HepG2 (cell line): Measurements from ENCODE around the gene COL27A1. TPM values are rescaled to one million over a fixed set of nuclear protein-coding genes. Genes with fewer than 3 reads are reported as not detected.

ENCODE experiments used
- AGO2 ChIP-seq: fragments of 200-400 bp; formaldehyde crosslinking; optimal IDR thresholded peaks from 2 replicates; pipeline ENCODE3; 2017; ENCODE audit warnings: mild to moderate bottlenecking, low read depth, low read length, moderate library complexity
- EED ChIP-seq: sonication (generic); formaldehyde crosslinking; IDR thresholded peaks from 2 replicates; pipeline ENCODE4 v1.5.0; 2020; ENCODE audit warnings: mild to moderate bottlenecking, missing genetic modification reagents
- NCOA1 ChIP-seq: sonication (generic); formaldehyde crosslinking; IDR thresholded peaks from 2 replicates; pipeline ENCODE4 v1.9.0; 2021; ENCODE audit warnings: missing genetic modification reagents
- NFATC3 ChIP-seq: sonication (generic); formaldehyde crosslinking; IDR thresholded peaks from 2 replicates; pipeline ENCODE4 v1.5.1; 2020; ENCODE audit warnings: mild to moderate bottlenecking, missing genetic modification reagents
- PLRG1 ChIP-seq: fragments of 450-650 bp; conservative IDR thresholded peaks from 2 replicates; pipeline ENCODE4 v1.6.1; 2016
- POLR2G ChIP-seq: fragments of 200-400 bp; formaldehyde crosslinking; IDR thresholded peaks from 2 replicates; pipeline ENCODE4 v1.6.1; 2018; ENCODE audit warnings: mild to moderate bottlenecking, low read depth, low read length, moderate library complexity
- RBM22 ChIP-seq: fragments of 200-400 bp; formaldehyde crosslinking; optimal IDR thresholded peaks from 2 replicates; pipeline ENCODE3; 2017; ENCODE audit warnings: mild to moderate bottlenecking, low read length, moderate library complexity
- RFXANK ChIP-seq: IDR thresholded peaks from 2 replicates; pipeline ENCODE4 v1.6.1; 2016
- ZNF160 ChIP-seq: sonication (generic); formaldehyde crosslinking; IDR thresholded peaks from 2 replicates; pipeline ENCODE4 v1.8.0; 2022; ENCODE audit warnings: mild to moderate bottlenecking, inconsistent platforms, missing genetic modification reagents
- ZNF224 ChIP-seq: sonication (generic); formaldehyde crosslinking; IDR thresholded peaks from 2 replicates; pipeline ENCODE4 v1.5.0; 2020; ENCODE audit warnings: mild to moderate bottlenecking, missing genetic modification reagents
- ZNF264 ChIP-seq: sonication (generic); formaldehyde crosslinking; IDR thresholded peaks from 2 replicates; pipeline ENCODE4 v1.4.0; 2020; ENCODE audit warnings: missing genetic modification reagents
- ZNF652 ChIP-seq: IDR thresholded peaks from 2 replicates; pipeline ENCODE4 v1.6.1; 2016; ENCODE audit warnings: low read depth, borderline replicate concordance
- ZNF775 ChIP-seq: sonication (generic); formaldehyde crosslinking; IDR thresholded peaks from 2 replicates; pipeline ENCODE4 v1.4.0; 2020; ENCODE audit warnings: missing genetic modification reagents, mild to moderate bottlenecking, moderate library complexity, borderline replicate concordance
- ZSCAN31 ChIP-seq: sonication (generic); formaldehyde crosslinking; IDR thresholded peaks from 2 replicates; pipeline ENCODE4 v1.5.0; 2020; ENCODE audit warnings: low read depth, mild to moderate bottlenecking, missing genetic modification reagents
- polyA plus RNA-seq, 8 experiments: library from polyadenylated mRNA; depleted of rRNA in 3 of 8; stranded (reverse) in 7 of 8; unstranded in 1 of 8; fragments of >200 nt; fragmentation: Illumina TruSeq in 4 of 8; extraction: Trizol in 4 of 8; gene quantifications; 2 replicates each; pipeline versions ENCODE4 v1.2.1 to v1.2.3, GENCODE V29; 2011 to 2016; ENCODE audit warnings: low read depth in 4 of 8, missing spikeins in 1 of 8, mixed read lengths in 1 of 8; ENCODE audit not compliant: insufficient read depth in 1 of 8
- total RNA-seq, 5 experiments: library from RNA; depleted of rRNA; stranded (reverse); fragments of >200 nt; fragmentation: Illumina TruSeq; extraction: Trizol; gene quantifications; 2 replicates each; pipeline ENCODE4 v1.2.3, GENCODE V29; 2016; ENCODE audit warnings: low read depth in 1 of 5
- TF ChIP-seq, protein P1 (sequence below): IDR thresholded peaks from 2 replicates; pipeline ENCODE4 v1.6.1; 2016; ENCODE audit warnings: low read depth, missing genetic modification reagents, missing compliant biosample characterization
- TF ChIP-seq, protein P2 (sequence below): sonication (generic); formaldehyde crosslinking; IDR thresholded peaks from 2 replicates; pipeline ENCODE4 v1.4.0; 2020; ENCODE audit warnings: missing genetic modification reagents, borderline replicate concordance
- TF ChIP-seq, protein P3 (sequence below): sonication (generic); formaldehyde crosslinking; IDR thresholded peaks from 2 replicates; pipeline ENCODE4 v1.5.1; 2020; ENCODE audit warnings: mild to moderate bottlenecking, missing genetic modification reagents, borderline replicate concordance

The COL27A1 gene
- total and polyA plus RNA-seq, 2 of the 13 experiments (the other 11 are each of a cell fraction or from before 2014, with no cell fraction given) = 71.3 to 89.1 TPM

DNA sequence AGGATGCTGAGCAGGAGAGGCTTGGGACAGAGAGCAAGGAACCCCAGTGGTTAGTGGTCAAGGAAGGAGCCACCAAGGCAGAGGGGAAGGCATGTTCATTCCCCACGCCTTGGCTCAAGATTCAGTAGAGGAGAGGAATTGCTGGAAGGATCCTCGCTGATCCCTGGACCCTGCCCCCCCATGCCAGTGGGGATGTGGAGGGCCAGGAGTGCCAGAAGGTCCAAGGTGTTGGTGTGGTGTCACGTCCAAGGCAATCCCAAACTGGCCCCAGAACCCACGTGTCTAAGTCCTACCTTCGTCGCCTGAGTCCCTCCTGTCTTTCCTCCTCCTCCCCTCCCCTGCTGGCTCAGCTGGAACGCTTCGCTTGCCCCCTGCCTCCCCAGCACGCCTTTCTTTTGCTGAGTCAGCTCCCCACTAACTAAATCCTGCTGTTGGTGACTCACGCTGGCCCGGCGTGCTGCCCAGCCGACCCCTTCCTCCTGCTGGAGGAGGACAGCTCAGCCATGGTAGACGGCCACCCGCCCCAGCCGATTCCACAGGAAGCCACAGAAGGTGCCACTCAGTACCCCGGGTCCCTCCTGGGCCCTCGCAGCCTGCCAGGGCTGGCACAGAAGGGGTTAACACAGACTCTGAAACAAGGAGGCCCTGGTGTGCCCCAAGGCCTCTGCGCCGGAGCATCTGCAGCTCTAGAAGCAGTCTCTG, 130.0 kb downstream of the COL27A1 start (continued):
- TF ChIP-seq ZNF224 (CRISPR knock-in tag) (no peak), ZNF264 (CRISPR knock-in tag) (no peak), EED (CRISPR knock-in tag) (no peak), PLRG1 (no peak), NCOA1 (CRISPR knock-in tag) (no peak), RBM22 (peak; percentile 73), RFXANK (no peak), ZNF652 (CRISPR knock-in tag) (peak; percentile 75), NFATC3 (CRISPR knock-in tag) (no peak), ZSCAN31 (no peak), ZNF160 (CRISPR knock-in tag) (no peak), POLR2G (0 out of 2 replicates have a peak, but pooled peaks have one; percentile 7), ZNF775 (no peak), AGO2 (peak; percentile 95)
- TF ChIP-seq, protein P1, sequence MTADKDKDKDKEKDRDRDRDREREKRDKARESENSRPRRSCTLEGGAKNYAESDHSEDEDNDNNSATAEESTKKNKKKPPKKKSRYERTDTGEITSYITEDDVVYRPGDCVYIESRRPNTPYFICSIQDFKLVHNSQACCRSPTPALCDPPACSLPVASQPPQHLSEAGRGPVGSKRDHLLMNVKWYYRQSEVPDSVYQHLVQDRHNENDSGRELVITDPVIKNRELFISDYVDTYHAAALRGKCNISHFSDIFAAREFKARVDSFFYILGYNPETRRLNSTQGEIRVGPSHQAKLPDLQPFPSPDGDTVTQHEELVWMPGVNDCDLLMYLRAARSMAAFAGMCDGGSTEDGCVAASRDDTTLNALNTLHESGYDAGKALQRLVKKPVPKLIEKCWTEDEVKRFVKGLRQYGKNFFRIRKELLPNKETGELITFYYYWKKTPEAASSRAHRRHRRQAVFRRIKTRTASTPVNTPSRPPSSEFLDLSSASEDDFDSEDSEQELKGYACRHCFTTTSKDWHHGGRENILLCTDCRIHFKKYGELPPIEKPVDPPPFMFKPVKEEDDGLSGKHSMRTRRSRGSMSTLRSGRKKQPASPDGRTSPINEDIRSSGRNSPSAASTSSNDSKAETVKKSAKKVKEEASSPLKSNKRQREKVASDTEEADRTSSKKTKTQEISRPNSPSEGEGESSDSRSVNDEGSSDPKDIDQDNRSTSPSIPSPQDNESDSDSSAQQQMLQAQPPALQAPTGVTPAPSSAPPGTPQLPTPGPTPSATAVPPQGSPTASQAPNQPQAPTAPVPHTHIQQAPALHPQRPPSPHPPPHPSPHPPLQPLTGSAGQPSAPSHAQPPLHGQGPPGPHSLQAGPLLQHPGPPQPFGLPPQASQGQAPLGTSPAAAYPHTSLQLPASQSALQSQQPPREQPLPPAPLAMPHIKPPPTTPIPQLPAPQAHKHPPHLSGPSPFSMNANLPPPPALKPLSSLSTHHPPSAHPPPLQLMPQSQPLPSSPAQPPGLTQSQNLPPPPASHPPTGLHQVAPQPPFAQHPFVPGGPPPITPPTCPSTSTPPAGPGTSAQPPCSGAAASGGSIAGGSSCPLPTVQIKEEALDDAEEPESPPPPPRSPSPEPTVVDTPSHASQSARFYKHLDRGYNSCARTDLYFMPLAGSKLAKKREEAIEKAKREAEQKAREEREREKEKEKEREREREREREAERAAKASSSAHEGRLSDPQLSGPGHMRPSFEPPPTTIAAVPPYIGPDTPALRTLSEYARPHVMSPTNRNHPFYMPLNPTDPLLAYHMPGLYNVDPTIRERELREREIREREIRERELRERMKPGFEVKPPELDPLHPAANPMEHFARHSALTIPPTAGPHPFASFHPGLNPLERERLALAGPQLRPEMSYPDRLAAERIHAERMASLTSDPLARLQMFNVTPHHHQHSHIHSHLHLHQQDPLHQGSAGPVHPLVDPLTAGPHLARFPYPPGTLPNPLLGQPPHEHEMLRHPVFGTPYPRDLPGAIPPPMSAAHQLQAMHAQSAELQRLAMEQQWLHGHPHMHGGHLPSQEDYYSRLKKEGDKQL (CRISPR knock-in tag) = no peak
- TF ChIP-seq, protein P2, sequence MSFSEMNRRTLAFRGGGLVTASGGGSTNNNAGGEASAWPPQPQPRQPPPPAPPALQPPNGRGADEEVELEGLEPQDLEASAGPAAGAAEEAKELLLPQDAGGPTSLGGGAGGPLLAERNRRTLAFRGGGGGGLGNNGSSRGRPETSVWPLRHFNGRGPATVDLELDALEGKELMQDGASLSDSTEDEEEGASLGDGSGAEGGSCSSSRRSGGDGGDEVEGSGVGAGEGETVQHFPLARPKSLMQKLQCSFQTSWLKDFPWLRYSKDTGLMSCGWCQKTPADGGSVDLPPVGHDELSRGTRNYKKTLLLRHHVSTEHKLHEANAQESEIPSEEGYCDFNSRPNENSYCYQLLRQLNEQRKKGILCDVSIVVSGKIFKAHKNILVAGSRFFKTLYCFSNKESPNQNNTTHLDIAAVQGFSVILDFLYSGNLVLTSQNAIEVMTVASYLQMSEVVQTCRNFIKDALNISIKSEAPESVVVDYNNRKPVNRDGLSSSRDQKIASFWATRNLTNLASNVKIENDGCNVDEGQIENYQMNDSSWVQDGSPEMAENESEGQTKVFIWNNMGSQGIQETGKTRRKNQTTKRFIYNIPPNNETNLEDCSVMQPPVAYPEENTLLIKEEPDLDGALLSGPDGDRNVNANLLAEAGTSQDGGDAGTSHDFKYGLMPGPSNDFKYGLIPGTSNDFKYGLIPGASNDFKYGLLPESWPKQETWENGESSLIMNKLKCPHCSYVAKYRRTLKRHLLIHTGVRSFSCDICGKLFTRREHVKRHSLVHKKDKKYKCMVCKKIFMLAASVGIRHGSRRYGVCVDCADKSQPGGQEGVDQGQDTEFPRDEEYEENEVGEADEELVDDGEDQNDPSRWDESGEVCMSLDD = no peak
- TF ChIP-seq, protein P3, sequence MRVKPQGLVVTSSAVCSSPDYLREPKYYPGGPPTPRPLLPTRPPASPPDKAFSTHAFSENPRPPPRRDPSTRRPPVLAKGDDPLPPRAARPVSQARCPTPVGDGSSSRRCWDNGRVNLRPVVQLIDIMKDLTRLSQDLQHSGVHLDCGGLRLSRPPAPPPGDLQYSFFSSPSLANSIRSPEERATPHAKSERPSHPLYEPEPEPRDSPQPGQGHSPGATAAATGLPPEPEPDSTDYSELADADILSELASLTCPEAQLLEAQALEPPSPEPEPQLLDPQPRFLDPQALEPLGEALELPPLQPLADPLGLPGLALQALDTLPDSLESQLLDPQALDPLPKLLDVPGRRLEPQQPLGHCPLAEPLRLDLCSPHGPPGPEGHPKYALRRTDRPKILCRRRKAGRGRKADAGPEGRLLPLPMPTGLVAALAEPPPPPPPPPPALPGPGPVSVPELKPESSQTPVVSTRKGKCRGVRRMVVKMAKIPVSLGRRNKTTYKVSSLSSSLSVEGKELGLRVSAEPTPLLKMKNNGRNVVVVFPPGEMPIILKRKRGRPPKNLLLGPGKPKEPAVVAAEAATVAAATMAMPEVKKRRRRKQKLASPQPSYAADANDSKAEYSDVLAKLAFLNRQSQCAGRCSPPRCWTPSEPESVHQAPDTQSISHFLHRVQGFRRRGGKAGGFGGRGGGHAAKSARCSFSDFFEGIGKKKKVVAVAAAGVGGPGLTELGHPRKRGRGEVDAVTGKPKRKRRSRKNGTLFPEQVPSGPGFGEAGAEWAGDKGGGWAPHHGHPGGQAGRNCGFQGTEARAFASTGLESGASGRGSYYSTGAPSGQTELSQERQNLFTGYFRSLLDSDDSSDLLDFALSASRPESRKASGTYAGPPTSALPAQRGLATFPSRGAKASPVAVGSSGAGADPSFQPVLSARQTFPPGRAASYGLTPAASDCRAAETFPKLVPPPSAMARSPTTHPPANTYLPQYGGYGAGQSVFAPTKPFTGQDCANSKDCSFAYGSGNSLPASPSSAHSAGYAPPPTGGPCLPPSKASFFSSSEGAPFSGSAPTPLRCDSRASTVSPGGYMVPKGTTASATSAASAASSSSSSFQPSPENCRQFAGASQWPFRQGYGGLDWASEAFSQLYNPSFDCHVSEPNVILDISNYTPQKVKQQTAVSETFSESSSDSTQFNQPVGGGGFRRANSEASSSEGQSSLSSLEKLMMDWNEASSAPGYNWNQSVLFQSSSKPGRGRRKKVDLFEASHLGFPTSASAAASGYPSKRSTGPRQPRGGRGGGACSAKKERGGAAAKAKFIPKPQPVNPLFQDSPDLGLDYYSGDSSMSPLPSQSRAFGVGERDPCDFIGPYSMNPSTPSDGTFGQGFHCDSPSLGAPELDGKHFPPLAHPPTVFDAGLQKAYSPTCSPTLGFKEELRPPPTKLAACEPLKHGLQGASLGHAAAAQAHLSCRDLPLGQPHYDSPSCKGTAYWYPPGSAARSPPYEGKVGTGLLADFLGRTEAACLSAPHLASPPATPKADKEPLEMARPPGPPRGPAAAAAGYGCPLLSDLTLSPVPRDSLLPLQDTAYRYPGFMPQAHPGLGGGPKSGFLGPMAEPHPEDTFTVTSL (CRISPR knock-in tag) = no peak
